HepG2 (cell line): Measurements from ENCODE around the gene PRKCB.

ENCODE experiments used
- CTCF ChIP-seq: sonication (generic); formaldehyde crosslinking; IDR thresholded peaks from 2 replicates; pipeline ENCODE4 v1.5.0; 2020; ENCODE audit warnings: mild to moderate bottlenecking, missing genetic modification reagents, moderate library complexity
- ELF3 ChIP-seq: IDR thresholded peaks from 2 replicates; pipeline ENCODE4 v1.6.1; 2016; ENCODE audit warnings: missing genetic modification reagents, missing compliant biosample characterization
- MXI1 ChIP-seq: IDR thresholded peaks from 3 replicates; pipeline ENCODE4 v1.6.1; 2012; ENCODE audit warnings: low read depth, low read length, inconsistent platforms, borderline replicate concordance
- POLR2AphosphoS2 ChIP-seq: IDR thresholded peaks from 2 replicates; pipeline ENCODE4 v1.6.1; 2011; ENCODE audit warnings: low read depth, low read length, improper control_type of control experiment
- ZBTB33 ChIP-seq: sonication (generic); formaldehyde crosslinking; IDR thresholded peaks from 2 replicates; pipeline ENCODE4 v1.4.0; 2020; ENCODE audit warnings: missing genetic modification reagents
- ZNF780A ChIP-seq: sonication (generic); formaldehyde crosslinking; IDR thresholded peaks from 2 replicates; pipeline ENCODE4 v1.8.0; 2022; ENCODE audit warnings: mild to moderate bottlenecking, missing genetic modification reagents, moderate library complexity

- TF ChIP-seq POLR2AphosphoS2 (no peak), MXI1 (no peak), ELF3 (CRISPR knock-in tag) (no peak), CTCF (CRISPR knock-in tag) (no peak), ZBTB33 (no peak), ZNF780A (CRISPR knock-in tag) (no peak)
These were observed 171.6 kb downstream of the PRKCB start for GRCh38 chr16:24007391-24007790.
